Measurements from ENCODE around the gene BICC1. TPM values are rescaled to one million over a fixed set of nuclear protein-coding genes. Genes with fewer than 3 reads are reported as not detected.
A peak's percentile ranks its signal among the peaks of the same experiment; 100 is the strongest.
"Not testable (repeated sequence)": the region's sequence is repeated elsewhere in the genome, so short reads cannot be mapped to it uniquely, and the experiment has no call there.

BICC1 gene
- total RNA-seq, 1 experiment from 2014 or later: 15.2 TPM

DNA sequence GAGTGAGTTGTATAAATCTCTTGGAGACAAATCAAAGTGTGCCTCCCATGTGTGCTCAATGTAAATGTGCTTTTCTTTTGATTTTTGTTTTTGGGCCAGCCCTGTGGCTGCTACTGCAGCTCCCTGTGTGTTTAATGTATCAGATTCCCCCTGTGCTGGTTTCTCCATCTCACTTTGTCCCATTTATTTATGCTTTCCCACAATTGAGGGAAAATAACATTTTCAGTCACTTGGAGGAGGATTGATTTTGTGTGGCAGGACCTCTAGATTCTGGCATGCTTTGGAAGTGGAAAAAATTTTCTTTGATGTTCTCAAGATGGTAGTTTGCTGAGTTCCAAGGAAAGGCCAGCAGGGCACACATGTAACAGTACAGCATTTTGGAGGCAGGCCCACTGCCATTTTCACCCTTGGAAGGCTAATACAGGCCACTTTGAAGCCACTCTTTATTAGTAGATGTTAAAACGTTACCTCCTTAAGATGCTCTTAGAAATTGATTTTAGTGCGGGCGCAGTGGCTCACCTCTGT, 323.6 kb downstream of the BICC1 start:
- Histone ChIP-seq H3K9me3 (no peaks in the 10 kb centered on the region; the same call in 1 of the 2 replicates), H3K36me3 (no peaks in the 10 kb centered on the region), H3K27me3 (no peaks in the 10 kb centered on the region), H3K4me3 (no peak overlapping the region)
- DNase-seq: no peak

DNA sequence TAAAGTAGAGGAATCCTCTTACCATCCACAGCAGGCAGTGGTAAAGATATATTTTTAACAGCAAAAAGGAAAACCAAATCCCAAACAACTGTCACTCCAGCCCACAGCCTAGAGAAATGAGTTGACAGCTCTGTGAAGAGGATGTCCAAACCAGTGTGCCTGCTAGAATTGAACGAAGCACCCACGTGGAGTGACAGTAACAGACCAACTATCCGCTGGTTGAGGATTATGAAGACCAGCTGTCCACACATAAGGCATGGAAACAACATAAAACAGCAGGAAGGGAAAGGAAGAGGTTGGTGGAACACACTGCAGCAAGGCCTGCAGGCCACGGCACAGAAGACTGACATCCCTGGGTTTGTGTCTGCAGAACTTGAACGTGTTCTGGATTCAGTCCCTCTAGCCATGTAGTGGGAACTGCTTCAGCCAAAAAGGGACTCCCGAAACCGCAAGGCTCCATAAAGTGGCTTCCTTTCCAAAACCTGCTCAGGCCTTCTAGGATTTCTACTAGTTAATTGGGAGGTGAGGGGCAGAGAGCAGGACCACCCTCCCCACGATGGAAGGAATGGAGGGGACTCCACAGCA, 324.4 kb downstream of the BICC1 start:
- Histone ChIP-seq H3K36me3 (no peaks in the 10 kb centered on the region), H3K4me3 (no peak overlapping the region), H3K9me3 (no peaks in the 10 kb centered on the region; the same call in 1 of the 2 replicates), H3K27me3 (no peaks in the 10 kb centered on the region)
- no peak for DNase-seq

DNA sequence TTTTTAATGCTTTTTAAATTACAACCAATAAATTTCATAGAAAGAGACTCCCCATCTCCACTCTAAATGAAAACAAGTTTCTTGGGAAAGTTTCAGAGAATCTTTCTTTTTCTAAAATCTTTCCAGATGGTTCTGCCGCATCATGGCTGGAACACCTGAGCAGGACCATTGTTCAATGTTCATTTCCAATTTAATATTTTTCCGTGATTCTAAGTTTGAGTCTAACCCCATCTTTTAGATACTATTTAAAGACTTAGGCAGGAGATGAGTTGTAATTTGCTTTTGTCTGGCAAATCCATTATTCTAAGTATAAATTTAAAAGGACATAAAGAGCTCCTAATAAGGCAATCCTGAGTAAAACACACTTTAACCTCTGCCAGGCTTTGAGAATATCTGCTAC, 325.2 kb downstream of the BICC1 start:
- Histone ChIP-seq H3K27me3 (no peaks in the 10 kb centered on the region), H3K9me3 (no peaks in the 10 kb centered on the region; the same call in 1 of the 2 replicates), H3K4me3 (no peak overlapping the region), H3K36me3 (no peaks in the 10 kb centered on the region)
- DNase-seq: no peak

DNA sequence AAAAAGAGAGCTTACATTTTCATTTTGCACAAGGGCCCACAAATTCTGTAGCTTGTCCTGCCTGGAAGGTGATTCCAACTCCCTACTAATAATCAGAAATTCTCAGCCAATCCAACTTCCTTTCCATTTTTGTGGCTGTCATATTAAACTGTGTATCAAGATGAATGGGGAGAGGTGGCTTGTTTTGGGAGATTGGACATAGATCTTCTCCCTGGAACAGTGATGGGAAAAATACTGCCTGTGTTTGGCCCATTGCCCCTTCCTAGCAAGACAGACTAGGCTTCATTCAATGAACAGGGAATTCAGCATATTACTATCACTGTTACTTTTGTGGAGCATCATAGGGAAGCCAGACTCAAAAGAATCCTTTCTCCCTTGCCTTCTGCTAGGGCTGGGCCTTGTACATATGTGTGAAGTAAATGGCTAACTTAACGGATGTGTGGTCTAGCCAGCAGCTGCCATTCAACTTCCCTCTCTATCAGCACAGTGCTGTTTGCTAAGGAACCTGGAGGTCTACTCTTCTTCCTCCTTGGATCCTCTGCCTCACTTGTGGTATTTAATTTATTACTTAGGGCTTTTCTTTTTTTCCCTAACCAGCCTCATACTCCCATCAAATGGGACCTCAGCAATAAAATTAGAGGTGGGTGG, 326.0 kb downstream of the BICC1 start:
- no peak overlapping the region for H3K4me3 ChIP-seq
- H3K36me3 ChIP-seq: no peaks in the 10 kb centered on the region
- no peaks in the 10 kb centered on the region for H3K27me3 ChIP-seq
- no peaks in the 10 kb centered on the region; the same call in 1 of the 2 replicates for H3K9me3 ChIP-seq
- DNase-seq: no peak

DNA sequence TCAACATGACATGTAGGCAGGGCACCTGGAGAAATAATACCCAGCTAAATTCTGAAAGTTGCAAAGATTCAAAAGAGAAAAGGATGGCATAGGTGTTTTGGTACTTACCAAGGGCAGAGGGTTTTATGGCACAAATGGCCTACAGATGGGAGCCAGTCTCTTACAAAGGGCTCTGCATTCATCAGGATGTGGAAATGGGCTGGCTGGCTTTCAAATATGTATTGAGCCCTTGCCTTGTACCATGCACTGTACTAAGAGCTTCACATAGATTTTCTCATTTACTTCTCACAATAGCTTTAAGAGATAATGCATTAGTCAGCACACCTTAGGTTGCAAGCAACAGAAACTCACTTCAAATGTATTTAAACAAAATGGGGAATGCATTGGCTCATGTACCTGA, 327.1 kb downstream of the BICC1 start:
- H3K4me3 ChIP-seq: no peak overlapping the region
- H3K27me3 ChIP-seq: no peaks in the 10 kb centered on the region
- no peak for DNase-seq
- H3K9me3 ChIP-seq: no peaks in the 10 kb centered on the region; the same call in 1 of the 2 replicates
- H3K36me3 ChIP-seq: no peaks in the 10 kb centered on the region

DNA sequence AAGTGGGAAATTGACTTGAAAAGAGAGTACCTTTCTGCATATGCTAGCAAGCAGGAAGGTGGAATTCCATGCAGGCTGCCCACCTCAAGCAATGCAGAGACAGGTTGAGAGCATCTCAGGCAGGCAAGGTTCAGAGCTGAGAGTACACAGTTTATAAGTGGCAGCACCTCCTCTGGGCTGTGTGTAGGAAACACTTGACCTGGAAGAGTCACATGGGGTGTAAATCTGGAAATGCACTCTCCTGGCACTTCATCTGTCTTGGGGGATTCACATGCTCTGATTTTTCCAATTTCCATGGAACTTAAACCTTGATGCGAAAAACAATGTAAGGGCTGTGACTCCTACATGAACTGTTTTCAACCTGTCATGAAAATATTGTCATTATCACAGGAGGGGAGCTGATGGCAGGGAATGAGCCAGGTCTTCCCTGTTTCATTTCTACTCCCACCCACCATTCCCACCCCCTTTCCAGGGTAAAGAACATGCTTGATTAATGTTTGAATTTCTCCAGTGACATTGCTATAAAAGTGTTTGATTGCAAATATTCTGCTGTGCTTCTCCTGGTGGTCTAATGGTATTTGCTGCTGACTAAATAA, 328.3 kb downstream of the BICC1 start:
- Histone ChIP-seq H3K9me3 (no peaks in the 10 kb centered on the region; the same call in 1 of the 2 replicates), H3K4me3 (no peak overlapping the region), H3K27me3 (no peaks in the 10 kb centered on the region), H3K36me3 (no peaks in the 10 kb centered on the region)
- DNase-seq: no peak

DNA sequence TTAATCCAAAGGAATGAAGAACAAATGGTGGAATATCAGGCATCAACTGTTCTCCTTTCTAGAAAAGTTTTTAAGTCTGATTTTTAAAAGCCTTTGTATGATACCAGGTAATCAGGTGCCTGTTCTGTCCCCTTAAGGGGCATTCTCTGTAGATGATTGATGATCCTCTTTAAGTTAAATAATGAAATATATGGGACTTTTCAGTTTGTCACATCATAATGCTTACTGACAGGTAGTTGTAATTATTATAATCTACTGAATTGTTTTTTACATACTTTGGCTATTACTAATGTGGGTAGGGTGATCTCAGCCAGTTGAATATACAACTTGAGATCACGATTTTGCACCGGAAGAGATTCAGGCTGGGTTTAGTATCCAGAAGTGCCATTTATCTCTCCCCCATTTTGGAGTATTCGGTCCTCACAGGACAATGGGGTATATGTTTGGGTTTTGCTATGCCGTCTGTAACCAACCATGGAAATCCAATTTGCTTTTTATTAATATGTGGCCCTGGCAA, 330.2 kb downstream of the BICC1 start:
- no peaks in the 10 kb centered on the region for H3K36me3 ChIP-seq
- no peak overlapping the region for H3K4me3 ChIP-seq
- no peaks in the 10 kb centered on the region; the same call in 1 of the 2 replicates for H3K9me3 ChIP-seq
- H3K27me3 ChIP-seq: no peaks in the 10 kb centered on the region
- DNase-seq: no peak

DNA sequence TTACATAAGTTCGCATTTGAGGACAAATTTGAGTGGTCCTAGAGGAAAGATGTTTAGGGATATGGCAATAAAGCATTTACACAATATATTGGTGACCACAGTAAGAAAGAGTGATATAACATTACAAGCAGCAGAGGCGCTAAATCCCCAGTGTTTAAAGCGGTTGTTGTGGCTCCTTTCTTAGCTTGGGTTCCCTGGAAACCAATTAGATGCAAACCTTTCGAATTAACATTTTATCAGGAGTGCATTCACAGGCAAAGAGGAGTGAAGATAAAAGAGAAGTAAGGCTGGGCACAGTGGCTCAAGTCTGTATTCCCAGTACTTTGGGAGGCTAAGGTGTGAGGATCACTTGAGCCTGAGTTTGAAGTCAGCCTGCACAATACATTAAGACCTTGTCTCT, 331.1 kb downstream of the BICC1 start:
- H3K36me3 ChIP-seq: no peaks in the 10 kb centered on the region
- no peak for DNase-seq
- H3K27me3 ChIP-seq: no peaks in the 10 kb centered on the region
- H3K4me3 ChIP-seq: no peak overlapping the region
- H3K9me3 ChIP-seq: no peaks in the 10 kb centered on the region; the same call in none of the 2 replicates

DNA sequence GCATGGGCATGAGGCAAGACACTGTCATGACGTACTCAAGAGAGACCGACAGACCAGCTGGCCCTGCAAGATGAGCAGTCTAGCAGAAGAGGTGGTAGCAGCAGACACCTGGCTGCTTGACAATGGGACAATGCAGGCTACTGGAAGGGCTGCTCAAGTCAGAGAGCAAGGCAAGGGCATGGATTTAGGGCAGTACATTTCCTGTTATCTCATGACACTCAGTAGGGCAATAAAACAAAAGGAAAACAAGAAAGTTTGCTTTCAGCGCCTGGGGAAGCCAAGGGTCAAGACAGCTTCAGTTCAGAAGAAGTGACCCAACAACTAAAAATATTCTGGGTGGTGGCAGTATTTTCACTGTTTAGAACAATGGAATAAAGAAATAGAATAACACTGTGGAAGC, 332.0 kb downstream of the BICC1 start:
- Histone ChIP-seq H3K9me3 (no peaks in the 10 kb centered on the region; the same call in none of the 2 replicates), H3K4me3 (no peak overlapping the region), H3K36me3 (no peaks in the 10 kb centered on the region), H3K27me3 (no peaks in the 10 kb centered on the region)
- no peak for DNase-seq

DNA sequence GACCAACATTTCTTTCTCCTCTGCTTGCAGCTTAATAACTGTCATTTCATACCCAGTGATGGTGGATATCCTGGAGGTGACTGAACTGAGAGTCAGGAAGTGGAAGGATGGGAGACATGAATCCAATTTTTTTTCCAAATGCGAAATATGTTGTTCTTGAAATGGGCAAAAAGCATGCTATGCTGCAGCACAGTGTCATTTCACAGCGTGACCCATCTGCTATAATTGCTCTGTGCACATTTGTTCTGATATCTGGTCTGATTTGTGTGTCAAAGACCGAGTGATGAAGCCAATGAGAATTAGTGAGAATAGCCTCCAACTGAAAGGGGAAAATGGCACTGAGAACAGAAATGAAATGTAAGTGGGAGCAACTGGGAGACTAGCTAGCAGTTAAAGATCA, 334.2 kb downstream of the BICC1 start:
- Histone ChIP-seq H3K27me3 (no peaks in the 10 kb centered on the region), H3K36me3 (no peaks in the 10 kb centered on the region), H3K9me3 (no peaks in the 10 kb centered on the region; the same call in 1 of the 2 replicates), H3K4me3 (no peak overlapping the region)
- no peak for DNase-seq

DNA sequence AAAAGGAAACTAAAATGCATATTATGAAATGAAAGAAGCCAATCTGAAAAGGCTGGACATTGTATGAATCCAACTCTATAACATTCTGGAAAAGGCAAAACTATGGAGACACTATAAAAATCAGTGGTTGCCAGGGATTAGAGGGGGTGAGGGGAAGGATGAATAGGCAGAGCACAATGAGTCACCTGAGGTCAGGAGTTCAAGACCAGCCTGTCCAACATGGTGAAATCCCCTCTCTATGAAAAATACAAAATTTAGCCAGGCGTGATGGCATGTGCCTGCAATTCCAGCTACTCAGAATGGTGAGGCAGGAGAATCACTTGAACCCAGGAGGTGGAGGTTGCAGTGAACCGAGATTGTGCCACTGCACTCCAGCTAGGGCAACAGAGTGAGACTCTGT, 338.9 kb downstream of the BICC1 start:
- no peak overlapping the region for H3K4me3 ChIP-seq
- H3K9me3 ChIP-seq: no peaks in the 10 kb centered on the region; the same call in 1 of the 2 replicates
- peak; percentile 56 for DNase-seq
- no peaks in the 10 kb centered on the region for H3K36me3 ChIP-seq
- no peaks in the 10 kb centered on the region for H3K27me3 ChIP-seq

DNA sequence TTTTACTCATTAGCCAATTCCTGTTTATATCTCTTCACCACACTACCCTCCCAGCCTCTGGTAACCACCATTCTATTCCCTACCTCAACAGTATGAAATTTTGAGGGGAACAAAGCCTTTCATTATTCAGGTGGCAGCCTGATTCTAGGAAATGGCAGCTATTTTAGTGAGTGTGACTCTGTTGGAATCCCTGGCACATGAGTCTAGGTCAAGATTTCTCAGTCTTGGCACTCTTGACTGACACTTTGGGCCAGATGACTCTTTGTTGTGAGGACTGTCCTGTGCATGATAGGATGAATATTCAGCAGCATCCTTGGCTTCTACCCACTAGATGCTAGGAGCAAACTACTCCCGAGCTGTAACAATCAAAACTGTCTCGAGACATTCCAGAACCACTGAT, 341.0 kb downstream of the BICC1 start:
- H3K4me3 ChIP-seq: no peak overlapping the region
- H3K36me3 ChIP-seq: no peaks in the 10 kb centered on the region

DNA sequence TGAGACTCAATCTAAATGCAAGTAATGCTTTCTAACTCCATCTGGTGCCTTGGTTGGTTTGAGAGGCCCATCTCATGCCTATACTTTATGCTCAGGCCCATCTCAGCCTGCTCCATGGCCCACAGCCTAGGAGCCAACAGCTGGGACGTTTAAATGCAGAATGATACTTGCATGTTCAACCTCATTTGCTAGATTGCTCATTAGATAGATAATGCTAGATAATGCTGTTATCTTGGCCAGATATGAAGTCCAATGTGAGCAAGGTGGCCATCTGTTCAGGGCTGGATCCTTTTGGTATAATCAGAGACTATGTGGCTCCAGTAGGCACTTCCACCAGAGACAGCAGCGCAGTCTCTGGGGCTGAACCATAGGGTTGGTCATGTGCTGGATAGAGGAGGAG, 342.1 kb downstream of the BICC1 start:
- Histone ChIP-seq H3K36me3 (no peaks in the 10 kb centered on the region), H3K4me3 (no peak overlapping the region), H3K27me3 (no peaks in the 10 kb centered on the region), H3K9me3 (0 out of 2 replicates have a peak, but pooled peaks cover 5% of the 10 kb centered on the region)
- no peak for DNase-seq

More for the DNA sequence above, 341.0 kb downstream of the BICC1 start:
- DNase-seq: no peak
- Histone ChIP-seq H3K27me3 (no peaks in the 10 kb centered on the region), H3K9me3 (peaks cover 5% of the 10 kb centered on the region; the same call in 1 of the 2 replicates)

DNA sequence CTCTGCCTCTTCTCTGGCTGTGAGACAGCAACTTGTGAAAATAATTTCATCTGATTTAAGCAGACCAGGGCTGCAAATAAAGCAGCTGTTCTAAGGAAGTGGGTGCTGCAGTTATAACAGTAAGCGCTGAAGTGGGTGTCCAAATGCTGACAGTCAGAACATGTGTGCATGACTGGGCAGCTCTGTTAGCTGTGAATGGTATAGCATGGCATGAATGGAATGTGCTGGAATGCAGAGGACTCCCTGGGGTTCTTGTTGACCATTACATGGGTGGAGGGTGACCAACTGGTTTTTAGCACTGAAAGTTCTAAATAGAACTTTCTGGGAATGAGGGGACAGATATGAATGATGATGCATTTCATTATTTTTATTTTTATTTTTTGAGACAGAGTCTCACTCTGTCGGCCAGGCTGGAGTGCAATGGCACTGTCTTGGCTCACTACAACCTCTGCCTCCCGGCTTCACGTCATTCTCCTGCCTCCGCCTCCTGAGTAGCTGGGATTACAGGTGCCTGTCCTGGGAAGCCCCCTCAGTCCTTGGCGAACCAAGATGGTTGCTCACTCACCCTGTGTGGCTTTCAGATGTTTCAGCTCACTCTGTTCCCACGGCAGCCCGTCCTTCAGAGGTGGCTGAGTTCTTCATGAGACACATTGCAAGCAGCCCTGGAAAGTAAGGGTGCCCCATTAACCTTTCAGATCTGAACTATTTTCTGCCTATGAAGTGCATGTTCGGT, 344.0 kb downstream of the BICC1 start:
- peak; percentile 93 for DNase-seq
- Histone ChIP-seq H3K4me3 (no peak overlapping the region), H3K36me3 (no peaks in the 10 kb centered on the region), H3K9me3 (0 out of 2 replicates have a peak, but pooled peaks cover 5% of the 10 kb centered on the region), H3K27me3 (no peaks in the 10 kb centered on the region)

DNA sequence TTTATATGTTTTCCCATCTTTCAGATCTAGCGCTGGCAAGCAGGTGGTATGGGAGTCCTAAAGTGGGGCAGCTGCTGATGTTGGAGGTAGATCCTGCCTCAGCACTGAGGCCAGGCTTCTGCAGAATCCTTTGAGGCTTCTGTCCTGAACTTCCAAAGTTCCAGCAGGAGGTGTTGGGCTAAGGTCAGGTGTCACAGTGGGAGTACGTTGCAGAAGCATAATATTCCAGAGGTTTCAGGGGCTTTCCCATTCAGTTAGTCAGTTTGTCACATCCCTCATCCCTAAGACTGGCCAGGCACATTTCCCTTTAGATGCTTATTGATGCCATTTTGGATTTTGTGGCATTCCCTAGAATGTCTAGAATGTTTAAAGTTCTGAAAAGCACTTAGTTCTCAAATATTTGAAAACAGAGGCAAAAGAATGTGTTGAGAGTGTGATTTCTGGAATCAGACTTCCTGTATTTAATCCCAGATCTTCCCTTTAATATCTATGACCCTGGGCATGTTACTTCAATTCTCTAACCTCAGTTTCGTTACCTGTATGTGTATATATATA, 344.7 kb downstream of the BICC1 start:
- Histone ChIP-seq H3K9me3 (0 out of 2 replicates have a peak, but pooled peaks cover 5% of the 10 kb centered on the region), H3K36me3 (no peaks in the 10 kb centered on the region), H3K4me3 (no peak overlapping the region), H3K27me3 (no peaks in the 10 kb centered on the region)
- no peak for DNase-seq

DNA sequence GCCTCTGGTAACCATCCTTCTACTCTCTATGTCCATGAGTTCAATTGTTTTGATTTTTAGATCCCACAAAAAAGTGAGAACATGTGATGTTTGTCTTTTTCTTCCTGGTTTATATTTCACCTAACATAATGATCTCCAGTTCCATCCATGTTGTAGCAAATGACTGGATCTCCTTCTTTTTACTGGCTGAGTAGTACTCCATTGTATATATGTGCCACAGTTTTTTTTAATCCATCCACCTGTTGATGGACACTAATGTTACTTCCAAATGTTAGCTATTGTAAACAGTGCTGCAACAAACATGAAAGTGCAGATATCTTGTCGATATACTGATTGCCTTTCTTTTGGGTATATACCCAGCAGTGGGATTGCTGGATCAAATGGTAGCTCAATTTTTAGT, 345.5 kb downstream of the BICC1 start:
- not testable (repeated sequence) for H3K4me3 ChIP-seq, H3K36me3 ChIP-seq, H3K27me3 ChIP-seq, DNase-seq, H3K9me3 ChIP-seq

Data from MG63 (cell line).